Keratinocyte (primary cell): ENCODE measurements around the gene ZNF423. TPM values are rescaled to one million over a fixed set of nuclear protein-coding genes. Genes with fewer than 3 reads are reported as not detected.

Experiments used
- DNase-seq: peaks from one replicate; pipeline ENCODE4 v3.0.0-alpha.2; 2011; ENCODE audit warnings: low read depth, missing footprints, low spot score
- FAIRE-seq: peaks from 2 replicates; lab custom pipeline; 2011; peaks lifted over from hg19 to GRCh38; lab: Jason Lieb, UNC
- H2AFZ ChIP-seq: 2 replicates; pipeline ENCODE4 v1.6.0; 2012; ENCODE audit warnings: low read length, control low read depth, inconsistent platforms; ENCODE audit not compliant: control insufficient read depth
- H3K27ac ChIP-seq: 2 replicates; pipeline ENCODE4 v1.5.1; 2011; ENCODE audit warnings: low read length; ENCODE audit not compliant: control insufficient read depth, insufficient read depth
- H3K27me3 ChIP-seq: 3 replicates; pipeline ENCODE4 v1.6.0; 2011; ENCODE audit warnings: low read length; ENCODE audit not compliant: control insufficient read depth, insufficient read depth; ENCODE audit errors: extremely low read depth
- H3K36me3 ChIP-seq, 2 experiments: 2 replicates in 1 of 2; 3 replicates in 1 of 2; pipeline ENCODE4 v1.5.1; 2011; ENCODE audit warnings: low read length in 2 of 2, mild to moderate bottlenecking in 1 of 2; ENCODE audit not compliant: control insufficient read depth in 2 of 2, insufficient read depth in 2 of 2; ENCODE audit errors: extremely low read depth in 1 of 2
- H3K4me1 ChIP-seq: 3 replicates; pipeline ENCODE4 v1.5.1; 2011; ENCODE audit warnings: low read length; ENCODE audit not compliant: control insufficient read depth, insufficient read depth; ENCODE audit errors: extremely low read depth
- H3K4me2 ChIP-seq: 3 replicates; pipeline ENCODE4 v1.6.0; 2011; ENCODE audit warnings: low read depth, low read length; ENCODE audit not compliant: control insufficient read depth, insufficient read depth; ENCODE audit errors: extremely low read depth
- H3K4me3 ChIP-seq, 3 experiments: fragments of 200-600 bp in 1 of 3; sonication (generic) in 1 of 3; 2 replicates in 2 of 3; 3 replicates in 1 of 3; pipeline ENCODE4 v1.5.1; 2011 to 2016; ENCODE audit warnings: low read length in 3 of 3, mild to moderate bottlenecking in 3 of 3, control low read depth in 2 of 3, inconsistent platforms in 1 of 3, low read depth in 1 of 3, mixed read lengths in 1 of 3, mixed run types in 1 of 3, moderate library complexity in 1 of 3; ENCODE audit not compliant: control insufficient read depth in 2 of 3, insufficient read depth in 2 of 3; ENCODE audit errors: extremely low read depth in 1 of 3
- H3K79me2 ChIP-seq: 2 replicates; pipeline ENCODE4 v1.6.0; 2012; ENCODE audit warnings: low read length; ENCODE audit not compliant: control insufficient read depth, insufficient read depth
- H3K9ac ChIP-seq: 3 replicates; pipeline ENCODE4 v1.6.0; 2011; ENCODE audit warnings: low read length; ENCODE audit not compliant: control insufficient read depth, insufficient read depth; ENCODE audit errors: extremely low read depth
- H3K9me1 ChIP-seq: 3 replicates; pipeline ENCODE4 v1.6.0; 2011; ENCODE audit warnings: low read length; ENCODE audit not compliant: control insufficient read depth, insufficient read depth; ENCODE audit errors: extremely low read depth
- H3K9me3 ChIP-seq: 2 replicates; pipeline ENCODE4 v1.5.1; 2012; ENCODE audit warnings: low read depth, low read length; ENCODE audit not compliant: control insufficient read depth
- H4K20me1 ChIP-seq: 3 replicates; pipeline ENCODE4 v1.6.0; 2011; ENCODE audit warnings: low read length; ENCODE audit not compliant: control insufficient read depth, insufficient read depth; ENCODE audit errors: extremely low read depth
- CTCF ChIP-seq, 3 experiments: IDR thresholded peaks in 1 of 3; conservative IDR thresholded peaks in 1 of 3; optimal IDR thresholded peaks in 1 of 3; 2 replicates in 2 of 3; 3 replicates in 1 of 3; pipeline versions ENCODE3 to v1.5.1; 2011; ENCODE audit warnings: low read length in 3 of 3, mild to moderate bottlenecking in 3 of 3, moderate library complexity in 2 of 3, control low read depth in 1 of 3, inconsistent platforms in 1 of 3; ENCODE audit not compliant: insufficient read depth in 2 of 3; ENCODE audit errors: extremely low read depth in 1 of 3
- EZH2 ChIP-seq: IDR thresholded peaks from one replicate; pipeline ENCODE4 v1.6.1; 2012; ENCODE audit warnings: inconsistent platforms, mild to moderate bottlenecking, low read length, moderate library complexity
- dilution Hi-C: fragments of 300-500 bp; cut with MboI; formaldehyde crosslinking; loops from one replicate; pipeline ENCODE4 v1.7.0; 2020; ENCODE audit warnings: low sequenced_read_pairs; ENCODE audit not compliant: extremely low pct_ligation_motif_present
- polyA plus RNA-seq, 5 experiments: library from polyadenylated mRNA; depleted of rRNA in 3 of 5; stranded (reverse) in 3 of 5; stranded (forward) in 1 of 5; unstranded in 1 of 5; fragments of >200 nt; gene quantifications; 1 replicate in 1 of 5; 2 replicates in 3 of 5; 3 replicates in 1 of 5; pipeline versions ENCODE4 v1.2.1 to v1.2.3, GENCODE V29; 2011 to 2012; ENCODE audit warnings: missing spikeins in 2 of 5, low read depth in 1 of 5, low replicate concordance in 1 of 5

ZNF423 gene
- polyA plus RNA-seq, 1 donor (not counting 4 experiments of a cell fraction or from before 2014, with no cell fraction given), result 0.05 TPM

- no peak for FAIRE-seq
- dilution Hi-C loops, result no loop called here
Observed at GRCh38 chr16:49657736-49658465, 198.0 kb downstream of the ZNF423 start.

GRCh38 chr16:49654425-49654824, 201.5 kb downstream of the ZNF423 start:
- no peaks in the 10 kb centered on the region for H3K79me2 ChIP-seq
- H3K27me3 ChIP-seq, result peaks cover 3% of the 10 kb centered on the region
- H3K9me3 ChIP-seq, result no peaks in the 10 kb centered on the region
- dilution Hi-C loops, result no loop called here
- no peaks in the 10 kb centered on the region for H3K9me1 ChIP-seq
- TF ChIP-seq EZH2 (no peak), CTCF (optimal IDR thresholded peaks at IDR 0.05 in 1 of 3, IDR thresholded peaks at IDR 0.05 in 1 of 3, conservative IDR thresholded peaks at IDR 0.05 in 1 of 3; ENCODE audit: extremely low read depth in 1 of 3, insufficient read depth in 2 of 3, low read length in 3 of 3) (no peak)
- H4K20me1 ChIP-seq, result no peaks in the 10 kb centered on the region
- no peak overlapping the region for H3K4me2 ChIP-seq
- no peaks in the 10 kb centered on the region for H3K36me3 ChIP-seq
- no peak overlapping the region for H2AFZ ChIP-seq
- no peaks in the 10 kb centered on the region for H3K4me1 ChIP-seq
- DNase-seq (no peak), FAIRE-seq (no peak)
- no peak overlapping the region for H3K9ac ChIP-seq
- no peak overlapping the region for H3K4me3 ChIP-seq
- H3K27ac ChIP-seq, result no peak overlapping the region

More at GRCh38 chr16:49657736-49658465, 198.0 kb downstream of the ZNF423 start:
- H3K79me2 ChIP-seq, result no peaks in the 10 kb centered on the region
- H3K9me3 ChIP-seq, result no peaks in the 10 kb centered on the region
- H2AFZ ChIP-seq, result no peak overlapping the region
- H3K36me3 ChIP-seq, result no peaks in the 10 kb centered on the region
- no peaks in the 10 kb centered on the region for H3K4me1 ChIP-seq
- no peak overlapping the region for H3K4me2 ChIP-seq
- H3K4me3 ChIP-seq, result no peak overlapping the region
- no peaks in the 10 kb centered on the region for H3K9me1 ChIP-seq
- peaks cover 3% of the 10 kb centered on the region for H3K27me3 ChIP-seq
- no peak overlapping the region for H3K9ac ChIP-seq
- no peak for DNase-seq
- H4K20me1 ChIP-seq, result no peaks in the 10 kb centered on the region
- TF ChIP-seq EZH2 (no peak), CTCF (optimal IDR thresholded peaks at IDR 0.05 in 1 of 3, IDR thresholded peaks at IDR 0.05 in 1 of 3, conservative IDR thresholded peaks at IDR 0.05 in 1 of 3; ENCODE audit: extremely low read depth in 1 of 3, insufficient read depth in 2 of 3, low read length in 3 of 3) (no peak)
- no peak overlapping the region for H3K27ac ChIP-seq
